Liver (tissue), 3 donors: ENCODE results near the gene PSMB4.

Experiments used
- CTCF ChIP-seq: fragments of 150-350 bp; IDR thresholded peaks from 2 replicates; pipeline ENCODE4 v1.5.1; 2017; ENCODE audit warnings: improper control_type of control experiment, low read depth, low read length; ENCODE audit not compliant: missing input control
- EGR1 ChIP-seq, 2 donors: IDR thresholded peaks; 2 replicates each; pipeline ENCODE4 v1.6.1; 2016 to 2018; ENCODE audit warnings: antibody characterized with exemption in 2 of 2, low read depth in 2 of 2
- GABPA ChIP-seq, 2 donors: IDR thresholded peaks in 1 of 2; conservative IDR thresholded peaks in 1 of 2; 2 replicates each; pipeline ENCODE4 v1.6.1; 2016; ENCODE audit warnings: antibody characterized with exemption in 2 of 2, mild to moderate bottlenecking in 1 of 2, moderate library complexity in 1 of 2
- TAF1 ChIP-seq: conservative IDR thresholded peaks from 2 replicates; pipeline ENCODE4 v1.6.1; 2016; ENCODE audit warnings: antibody characterized with exemption, mild to moderate bottlenecking
- donor health status: healthy.
- donor health status: healthy.

- TF ChIP-seq CTCF, result no peak
- no peak for TF ChIP-seq TAF1
- no peak for TF ChIP-seq EGR1 (IDR thresholded peaks at IDR 0.05; ENCODE audit: low read depth in 2 of 2)
- no peak for TF ChIP-seq GABPA (IDR thresholded peaks at IDR 0.05 in 1 of 2, conservative IDR thresholded peaks at IDR 0.05 in 1 of 2)
Observed at GRCh38 chr1:151444783-151445177, 45.4 kb downstream of the PSMB4 start.
